ENCODE results near the gene ARMCX5. TPM values are rescaled to one million over a fixed set of nuclear protein-coding genes. Genes with fewer than 3 reads are reported as not detected.

The ARMCX5 gene
- total RNA-seq (2021), result 13.2 to 13.6 TPM (median 13.5 TPM) in 3 replicates
- Bru-seq, nascent RNA, result percentile 87 among the genes with signal in this experiment
- long read RNA-seq, experiment 1, full-length matches to known transcripts, result 28 of 45 reads
- long read RNA-seq, experiment 1, partial matches to known transcripts, result 2 of 45 reads
- long read RNA-seq, experiment 1, other reads (novel, unspliced or antisense), result 15 of 45 reads
- long read RNA-seq, experiment 2, full-length matches to known transcripts, result 9 of 12 reads
- long read RNA-seq, experiment 2, partial matches to known transcripts, result 0 of 12 reads
- long read RNA-seq, experiment 2, other reads (novel, unspliced or antisense), result 3 of 12 reads
- long read RNA-seq, experiment 3, full-length matches to known transcripts, result 17 of 33 reads
- long read RNA-seq, experiment 3, partial matches to known transcripts, result 12 of 33 reads
- long read RNA-seq, experiment 3, other reads (novel, unspliced or antisense), result 4 of 33 reads

DNA sequence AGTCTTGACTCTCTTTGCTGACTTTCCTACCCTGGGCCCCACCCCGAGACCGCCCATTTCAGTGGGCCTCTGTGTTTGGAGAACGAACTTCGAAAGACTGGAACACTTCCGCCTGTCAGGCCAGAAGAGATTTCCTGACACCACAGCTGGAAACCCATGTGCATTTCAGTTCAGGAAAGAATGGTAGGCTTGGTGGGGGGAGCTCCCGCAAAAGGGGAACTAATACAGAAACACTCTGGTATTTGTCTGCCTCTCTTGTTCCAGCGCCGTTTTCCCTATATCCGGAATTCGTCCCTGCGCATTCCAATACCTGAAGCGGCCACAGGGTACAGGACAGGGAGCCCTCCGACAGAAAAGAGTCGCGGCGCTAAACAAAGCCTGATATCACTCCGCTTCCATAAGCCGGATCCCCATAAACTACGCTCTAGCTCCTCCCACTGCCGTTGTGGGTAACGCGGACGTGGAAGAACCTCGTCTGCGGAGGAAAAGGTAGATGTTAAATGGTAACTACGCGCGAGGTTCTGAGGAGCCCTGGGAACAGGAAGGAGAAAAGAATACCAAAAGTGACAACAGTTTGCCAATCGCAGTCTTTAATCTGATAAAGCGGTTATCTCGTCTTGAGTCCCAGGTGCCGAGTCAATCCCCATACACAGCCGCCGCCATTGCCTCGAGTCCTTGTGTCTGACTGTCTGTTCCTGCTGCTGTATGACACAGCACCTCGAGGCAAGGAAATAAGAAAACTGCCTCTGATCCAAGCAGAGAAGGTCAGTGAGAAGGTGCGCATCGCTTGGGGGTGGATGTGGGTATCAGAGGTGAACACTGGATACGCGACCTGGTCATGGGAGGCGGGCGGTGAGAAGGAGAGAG, at the start of gene ARMCX5:
Gene ARMCX5 (plus strand): TSS at position 432 of the 867 bp plus-strand sequence. CDS start 2,627 bp downstream, outside the sequence.
- peaks cover 12% of the 10 kb centered on the region for H3K4me1 Mint-ChIP-seq
- DNase-seq (ENCODE audit: low spot score) (peak; percentile 62), ATAC-seq (peak; percentile 93)
- peak within 1 kb of the TSS; percentile 93 for H3K27ac Mint-ChIP-seq
- H3K4me3 Mint-ChIP-seq, result peak within 1 kb of the TSS; percentile 99
- peaks cover 13% of the 10 kb centered on the region for H3K36me3 Mint-ChIP-seq
- peaks cover 6% of the 10 kb centered on the region for H3K27me3 Mint-ChIP-seq (ENCODE audit: low read depth)
- POLR2A ChIA-PET, result no interaction called here
- CTCF ChIA-PET, result interaction anchor here (0.6 kb wide), 1 partner anchor 236 kb away, joined by 3 read pairs; no protein-coding TSS in a partner anchor
- no peaks in the 10 kb centered on the region for H3K9me3 Mint-ChIP-seq
- TF ChIP-seq ATF6 (CRISPR knock-in tag; IDR thresholded peaks at IDR 0.05) (no peak), HMGXB4 (CRISPR knock-in tag; IDR thresholded peaks at IDR 0.05) (peak; percentile 10; the same call in 1 of the 2 replicates), GTF2I (CRISPR knock-in tag; conservative IDR thresholded peaks at IDR 0.05) (no peak), ESRRA (CRISPR knock-in tag; IDR thresholded peaks at IDR 0.05; ENCODE audit: borderline replicate concordance) (no peak), MYBL2 (CRISPR knock-in tag; IDR thresholded peaks at IDR 0.05) (no peak), ERG (CRISPR knock-in tag; IDR thresholded peaks at IDR 0.05) (no peak), ZNF317 (CRISPR knock-in tag; IDR thresholded peaks at IDR 0.05; ENCODE audit: borderline replicate concordance, low read depth) (no peak), SP1 (CRISPR knock-in tag; conservative IDR thresholded peaks at IDR 0.05) (0 out of 2 replicates have a peak, but pooled peaks have one; percentile 37), SMAD4 (CRISPR knock-in tag; IDR thresholded peaks at IDR 0.05) (no peak), FOXP1 (CRISPR knock-in tag; IDR thresholded peaks at IDR 0.05; ENCODE audit: borderline replicate concordance) (no peak), MXD4 (CRISPR knock-in tag; IDR thresholded peaks at IDR 0.05; ENCODE audit: borderline replicate concordance) (no peak), HMGA2 (CRISPR knock-in tag; IDR thresholded peaks at IDR 0.05) (no peak), NR2C2 (CRISPR knock-in tag; IDR thresholded peaks at IDR 0.05) (no peak), ZNF138 (CRISPR knock-in tag; conservative IDR thresholded peaks at IDR 0.05) (no peak), ZNF532 (CRISPR knock-in tag; IDR thresholded peaks at IDR 0.05; ENCODE audit: borderline replicate concordance) (no peak), ZNF219 (CRISPR knock-in tag; IDR thresholded peaks at IDR 0.05; ENCODE audit: borderline replicate concordance) (no peak)
- TF ChIP-seq, protein P1, sequence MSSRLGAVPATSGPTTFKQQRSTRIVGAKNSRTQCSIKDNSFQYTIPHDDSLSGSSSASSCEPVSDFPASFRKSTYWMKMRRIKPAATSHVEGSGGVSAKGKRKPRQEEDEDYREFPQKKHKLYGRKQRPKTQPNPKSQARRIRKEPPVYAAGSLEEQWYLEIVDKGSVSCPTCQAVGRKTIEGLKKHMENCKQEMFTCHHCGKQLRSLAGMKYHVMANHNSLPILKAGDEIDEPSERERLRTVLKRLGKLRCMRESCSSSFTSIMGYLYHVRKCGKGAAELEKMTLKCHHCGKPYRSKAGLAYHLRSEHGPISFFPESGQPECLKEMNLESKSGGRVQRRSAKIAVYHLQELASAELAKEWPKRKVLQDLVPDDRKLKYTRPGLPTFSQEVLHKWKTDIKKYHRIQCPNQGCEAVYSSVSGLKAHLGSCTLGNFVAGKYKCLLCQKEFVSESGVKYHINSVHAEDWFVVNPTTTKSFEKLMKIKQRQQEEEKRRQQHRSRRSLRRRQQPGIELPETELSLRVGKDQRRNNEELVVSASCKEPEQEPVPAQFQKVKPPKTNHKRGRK (CRISPR knock-in tag; IDR thresholded peaks at IDR 0.05; ENCODE audit: borderline replicate concordance), result no peak
- TF ChIP-seq, protein P2, sequence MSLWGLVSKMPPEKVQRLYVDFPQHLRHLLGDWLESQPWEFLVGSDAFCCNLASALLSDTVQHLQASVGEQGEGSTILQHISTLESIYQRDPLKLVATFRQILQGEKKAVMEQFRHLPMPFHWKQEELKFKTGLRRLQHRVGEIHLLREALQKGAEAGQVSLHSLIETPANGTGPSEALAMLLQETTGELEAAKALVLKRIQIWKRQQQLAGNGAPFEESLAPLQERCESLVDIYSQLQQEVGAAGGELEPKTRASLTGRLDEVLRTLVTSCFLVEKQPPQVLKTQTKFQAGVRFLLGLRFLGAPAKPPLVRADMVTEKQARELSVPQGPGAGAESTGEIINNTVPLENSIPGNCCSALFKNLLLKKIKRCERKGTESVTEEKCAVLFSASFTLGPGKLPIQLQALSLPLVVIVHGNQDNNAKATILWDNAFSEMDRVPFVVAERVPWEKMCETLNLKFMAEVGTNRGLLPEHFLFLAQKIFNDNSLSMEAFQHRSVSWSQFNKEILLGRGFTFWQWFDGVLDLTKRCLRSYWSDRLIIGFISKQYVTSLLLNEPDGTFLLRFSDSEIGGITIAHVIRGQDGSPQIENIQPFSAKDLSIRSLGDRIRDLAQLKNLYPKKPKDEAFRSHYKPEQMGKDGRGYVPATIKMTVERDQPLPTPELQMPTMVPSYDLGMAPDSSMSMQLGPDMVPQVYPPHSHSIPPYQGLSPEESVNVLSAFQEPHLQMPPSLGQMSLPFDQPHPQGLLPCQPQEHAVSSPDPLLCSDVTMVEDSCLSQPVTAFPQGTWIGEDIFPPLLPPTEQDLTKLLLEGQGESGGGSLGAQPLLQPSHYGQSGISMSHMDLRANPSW (CRISPR knock-in tag; conservative IDR thresholded peaks at IDR 0.05; ENCODE audit: low read depth), result no peak
- TF ChIP-seq, protein P3, sequence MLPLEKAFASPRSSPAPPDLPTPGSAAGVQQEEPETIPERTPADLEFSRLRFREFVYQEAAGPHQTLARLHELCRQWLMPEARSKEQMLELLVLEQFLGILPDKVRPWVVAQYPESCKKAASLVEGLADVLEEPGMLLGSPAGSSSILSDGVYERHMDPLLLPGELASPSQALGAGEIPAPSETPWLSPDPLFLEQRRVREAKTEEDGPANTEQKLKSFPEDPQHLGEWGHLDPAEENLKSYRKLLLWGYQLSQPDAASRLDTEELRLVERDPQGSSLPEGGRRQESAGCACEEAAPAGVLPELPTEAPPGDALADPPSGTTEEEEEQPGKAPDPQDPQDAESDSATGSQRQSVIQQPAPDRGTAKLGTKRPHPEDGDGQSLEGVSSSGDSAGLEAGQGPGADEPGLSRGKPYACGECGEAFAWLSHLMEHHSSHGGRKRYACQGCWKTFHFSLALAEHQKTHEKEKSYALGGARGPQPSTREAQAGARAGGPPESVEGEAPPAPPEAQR (CRISPR knock-in tag; IDR thresholded peaks at IDR 0.05), result no peak
